Measurements from ENCODE around the gene PILRA.
"Not testable (repeated sequence)": the region's sequence is repeated elsewhere in the genome, so short reads cannot be mapped to it uniquely, and the experiment has no call there.

The PILRA gene

DNA sequence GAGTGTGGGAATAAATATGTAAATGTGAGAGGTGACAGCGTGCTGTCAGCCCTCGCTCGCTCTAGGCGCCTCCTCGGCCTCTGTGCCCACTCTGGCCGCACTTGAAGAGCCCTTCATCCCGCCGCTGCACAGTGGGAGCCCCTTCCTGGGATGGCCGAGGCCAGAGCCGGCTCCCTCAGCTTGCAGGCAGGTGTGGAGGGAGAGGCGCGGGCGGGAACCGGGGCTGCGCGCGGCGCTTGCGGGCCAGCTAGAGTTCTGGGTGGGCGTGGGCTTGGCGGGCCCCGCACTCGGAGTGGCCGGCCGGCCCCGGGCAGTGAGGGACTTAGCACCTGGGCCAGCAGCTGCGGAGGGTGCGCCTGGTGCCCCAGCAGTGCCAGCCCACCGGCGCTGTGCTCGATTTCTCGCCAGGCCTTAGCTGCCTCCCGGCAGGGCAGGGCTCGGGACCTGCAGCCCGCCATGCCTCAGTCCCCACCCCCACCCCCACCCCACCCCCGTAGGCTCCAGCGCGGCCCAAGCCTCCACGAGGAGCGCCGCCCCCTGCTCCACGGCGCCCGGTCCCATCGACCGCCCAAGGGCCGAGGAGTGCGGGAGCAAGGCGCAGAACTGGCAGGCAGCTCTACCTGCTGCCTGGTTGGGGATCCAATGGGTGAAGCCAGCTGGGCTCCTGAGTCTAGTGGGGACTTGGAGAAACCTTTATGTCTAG, 8.4 kb downstream of the PILRA start:
- not testable (repeated sequence) for DNase-seq

DNA sequence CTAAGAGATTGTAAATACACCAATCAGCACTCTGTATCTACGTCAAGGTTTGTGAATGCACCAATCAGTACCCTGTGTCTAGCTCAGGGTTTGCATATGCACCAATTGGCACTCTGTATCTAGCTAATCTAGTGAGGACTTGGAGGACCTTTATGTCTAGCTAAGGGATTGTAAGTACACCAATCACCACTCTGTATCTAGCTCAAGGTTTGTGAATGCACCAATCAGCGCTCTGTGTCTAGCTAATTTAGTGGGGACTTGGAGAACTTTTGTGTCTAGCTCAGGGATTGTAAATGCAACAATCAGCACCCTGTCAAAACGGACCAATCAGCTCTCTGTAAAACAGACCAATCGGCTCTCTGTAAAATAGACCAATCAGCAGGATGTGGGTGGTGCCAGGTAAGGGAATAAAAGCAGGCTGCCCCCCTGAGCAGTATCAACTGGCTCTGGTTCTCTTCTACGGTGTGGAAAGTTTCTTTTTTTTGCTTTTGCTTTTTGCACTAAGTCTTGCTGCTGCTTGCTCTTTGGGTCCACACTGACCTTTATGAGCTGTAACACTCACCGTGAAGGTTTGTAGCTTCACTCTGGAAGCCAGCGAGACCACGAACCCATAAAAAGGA, 9.1 kb downstream of the PILRA start:
- not testable (repeated sequence) for DNase-seq

DNA sequence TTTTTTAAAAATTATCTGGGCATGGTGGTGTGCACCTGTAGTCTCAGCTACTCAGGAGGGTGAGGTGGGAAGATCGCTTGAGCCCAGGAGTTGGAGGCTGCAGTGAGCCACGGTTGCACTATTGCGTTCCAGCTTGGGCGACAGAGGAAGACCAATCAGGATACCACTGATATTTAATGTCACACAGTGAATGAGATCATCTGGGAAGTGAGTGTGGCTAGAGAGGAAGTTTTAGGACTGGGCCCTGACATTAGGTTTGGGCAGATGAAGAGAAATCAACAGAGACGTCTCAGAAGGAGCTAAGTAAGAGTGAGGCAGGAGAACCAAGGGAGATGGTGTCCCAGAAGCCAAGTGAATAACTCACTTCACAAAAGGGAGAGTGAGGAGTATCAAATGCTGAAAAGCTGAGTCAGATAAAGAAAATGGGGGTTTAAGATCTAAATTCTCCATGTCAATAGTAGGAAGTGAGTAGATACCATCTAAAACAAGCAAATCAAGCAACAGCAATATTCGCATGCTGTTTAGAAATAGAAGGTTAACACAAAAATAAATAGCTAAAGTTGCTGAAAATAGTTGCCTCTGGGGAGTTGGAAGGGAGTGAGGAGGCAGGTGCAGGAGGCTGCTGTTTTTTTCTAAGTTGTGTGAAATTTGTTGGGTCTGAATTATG, 11.5 kb downstream of the PILRA start:
- DNase-seq, result no peak

DNA sequence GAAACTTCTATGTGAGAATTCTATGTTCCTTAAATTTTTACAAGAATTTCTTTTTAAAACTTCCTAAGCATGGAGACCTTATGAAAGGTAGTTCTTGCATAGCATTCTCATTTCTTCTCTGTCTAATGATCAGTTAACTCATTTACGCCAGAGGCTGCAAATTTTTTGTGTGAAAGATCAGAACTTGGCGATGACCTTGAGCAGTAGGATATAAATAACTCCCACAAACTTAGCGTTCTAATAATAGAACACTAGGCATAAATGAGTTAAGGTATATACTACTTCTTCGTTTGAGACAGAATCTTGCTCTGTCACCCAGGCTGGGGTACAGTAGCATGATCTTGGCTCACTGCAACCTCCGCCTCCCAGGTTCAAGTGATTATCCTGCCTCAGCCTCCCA, 13.7 kb downstream of the PILRA start:
- DNase-seq, result no peak

DNA sequence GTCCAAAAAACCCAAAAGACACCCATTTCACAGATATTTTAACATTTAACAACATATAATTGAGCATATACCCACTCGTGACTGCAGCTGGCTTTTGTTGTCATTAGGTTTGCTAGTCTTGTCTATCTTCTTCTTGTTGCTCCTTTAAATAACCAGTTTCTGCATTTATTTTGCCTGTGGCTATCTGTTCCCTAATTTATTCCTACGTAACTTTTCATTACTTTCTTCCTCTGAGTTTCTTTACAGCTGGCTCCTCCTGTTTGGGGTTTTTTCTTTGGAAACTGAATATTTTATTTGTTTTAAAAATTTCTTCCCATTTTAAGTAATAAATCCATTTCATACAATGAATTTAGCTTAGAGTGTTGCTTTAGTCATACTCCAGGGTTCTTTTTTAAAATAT, 14.4 kb downstream of the PILRA start:
- DNase-seq, result no peak

DNA sequence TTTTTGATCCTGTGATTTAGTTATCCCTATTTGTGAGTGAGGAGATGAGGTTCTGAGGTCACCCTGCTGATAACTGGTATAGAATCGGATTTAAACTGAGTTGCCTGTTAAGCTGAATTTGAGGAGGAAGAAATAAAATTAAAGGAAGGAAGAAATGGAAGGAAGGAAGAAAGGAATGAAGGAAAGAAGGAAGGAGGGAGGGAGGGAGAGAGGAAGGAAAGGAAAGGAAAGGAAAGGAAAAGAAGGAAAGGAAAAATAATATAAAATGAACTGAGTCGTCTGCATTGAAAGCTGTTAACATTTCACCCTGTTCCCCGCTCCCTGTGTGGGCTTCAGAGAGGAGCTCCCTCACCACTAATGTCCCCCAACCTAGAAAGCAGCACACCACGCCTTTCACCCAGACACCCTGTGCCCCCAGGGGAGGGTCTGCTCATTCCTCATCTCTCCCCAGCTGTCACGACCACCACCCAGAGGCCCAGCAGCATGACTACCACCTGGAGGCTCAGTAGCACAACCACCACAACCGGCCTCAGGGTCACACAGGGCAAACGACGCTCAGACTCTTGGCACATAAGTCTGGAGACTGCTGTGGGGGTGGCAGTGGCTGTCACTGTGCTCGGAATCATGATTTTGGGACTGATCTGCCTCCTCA, 16.3 kb downstream of the PILRA start:
- DNase-seq, result no peak

DNA sequence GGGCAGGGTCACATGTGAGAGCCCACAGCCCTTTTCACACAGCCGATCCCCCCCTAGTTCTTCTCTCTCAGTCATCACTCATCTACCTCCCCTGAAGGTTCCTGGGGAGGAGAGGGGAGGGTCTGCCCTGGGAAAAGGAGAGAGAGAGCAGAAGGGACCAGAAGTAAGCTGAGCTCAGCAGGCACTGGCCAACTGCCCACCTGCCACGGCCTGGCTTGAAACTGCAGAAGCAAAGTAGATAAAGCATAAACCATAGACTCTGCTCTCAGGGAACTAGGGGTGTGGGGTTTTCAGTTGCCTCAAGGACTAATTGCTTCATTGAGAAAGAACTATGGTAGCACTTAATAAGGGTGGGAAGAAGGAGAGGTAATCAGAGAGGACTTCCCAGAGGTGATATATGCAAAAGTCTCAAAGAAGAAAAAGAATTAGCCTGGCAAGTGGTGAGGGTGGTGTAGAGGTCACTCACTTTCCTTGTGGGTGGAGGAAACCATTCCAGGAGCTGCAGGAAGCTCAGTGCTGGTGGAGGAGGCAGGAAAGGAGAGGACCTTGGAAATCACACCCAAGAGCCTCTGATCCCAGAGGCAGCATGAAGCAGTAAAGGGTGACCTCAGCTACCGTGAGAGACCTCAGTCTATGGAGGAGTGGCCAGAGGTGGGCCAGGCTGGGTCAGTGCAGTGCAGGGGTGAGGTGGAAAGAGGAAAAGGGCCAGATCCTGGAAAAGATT, 17.2 kb downstream of the PILRA start:
- DNase-seq, result no peak

DNA sequence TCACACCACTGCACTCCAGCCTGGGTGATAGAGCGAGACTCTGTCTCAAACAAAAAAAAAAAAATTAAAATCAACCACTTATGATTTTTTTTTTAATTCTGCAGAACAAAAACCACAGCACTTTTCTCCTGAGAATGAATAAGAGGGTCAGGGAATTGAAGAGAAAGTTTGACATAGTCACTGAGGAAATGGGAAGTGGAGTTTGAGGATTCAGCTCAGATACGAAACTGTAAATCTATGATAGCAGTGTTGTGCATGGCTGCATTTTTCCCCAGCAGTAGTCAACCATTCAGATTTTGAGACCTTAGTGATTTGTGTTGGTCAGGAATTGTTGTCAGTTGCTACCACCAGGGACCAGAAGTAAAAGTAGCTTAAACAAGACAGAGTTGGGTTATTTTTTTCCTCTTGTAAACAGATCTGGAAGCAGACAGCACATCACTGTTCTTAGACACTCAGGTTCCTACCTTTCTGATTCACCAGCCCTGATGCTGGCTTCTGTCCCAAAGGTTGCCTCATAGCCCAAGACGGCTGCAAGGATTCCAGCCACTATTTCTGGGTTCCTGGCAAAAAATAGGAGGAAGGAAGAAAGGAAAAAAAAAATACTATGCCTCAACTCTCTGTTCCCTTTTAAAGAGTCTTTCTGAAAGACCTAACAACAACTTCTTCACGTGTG, 20.1 kb downstream of the PILRA start:
- DNase-seq, result no peak

DNA sequence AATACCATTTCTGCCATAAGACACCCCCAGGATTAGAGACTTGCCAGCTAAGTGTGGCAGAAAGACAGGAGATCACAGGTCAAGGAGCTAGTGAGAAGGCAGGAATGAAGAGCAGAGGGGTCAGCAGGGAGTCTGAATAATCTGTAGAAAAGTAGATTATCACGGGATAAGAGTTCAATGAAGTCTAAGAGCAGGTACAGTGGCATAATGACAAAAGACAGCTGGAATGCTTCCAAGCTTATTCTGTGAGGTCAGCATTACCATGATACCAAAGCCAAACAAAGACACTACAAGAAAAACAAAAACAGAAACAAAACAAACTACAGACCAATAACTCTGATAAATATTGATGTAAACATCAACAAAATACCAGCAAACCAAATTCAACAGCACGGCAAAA, 20.8 kb downstream of the PILRA start:
- no peak for DNase-seq

DNA sequence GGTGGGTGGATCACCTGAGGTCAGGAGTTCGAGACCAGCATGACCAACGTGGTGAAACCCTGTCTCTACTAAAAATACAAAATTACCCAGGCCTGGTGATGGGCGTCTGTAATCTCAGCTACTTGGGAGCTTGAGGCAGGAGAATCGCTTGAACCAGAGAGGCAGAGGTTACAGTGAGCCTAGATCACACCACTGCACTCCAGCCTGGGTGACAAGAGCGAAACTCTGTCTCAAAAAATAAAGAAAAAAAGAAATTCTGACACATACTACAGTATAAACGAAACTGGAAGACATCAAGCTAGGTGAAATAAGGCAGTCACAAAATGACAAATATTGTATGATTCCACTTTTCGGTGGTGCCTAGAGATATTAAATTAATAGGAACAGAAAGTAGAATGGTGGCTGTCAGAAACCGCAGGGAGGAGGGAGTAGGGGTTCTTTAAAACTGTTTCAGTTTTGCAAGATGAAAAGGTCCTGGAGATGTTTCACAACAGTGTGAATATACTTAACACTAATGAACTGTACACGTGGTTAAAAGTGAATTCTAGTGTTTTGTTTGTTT, 23.2 kb downstream of the PILRA start:
- no peak for DNase-seq

DNA sequence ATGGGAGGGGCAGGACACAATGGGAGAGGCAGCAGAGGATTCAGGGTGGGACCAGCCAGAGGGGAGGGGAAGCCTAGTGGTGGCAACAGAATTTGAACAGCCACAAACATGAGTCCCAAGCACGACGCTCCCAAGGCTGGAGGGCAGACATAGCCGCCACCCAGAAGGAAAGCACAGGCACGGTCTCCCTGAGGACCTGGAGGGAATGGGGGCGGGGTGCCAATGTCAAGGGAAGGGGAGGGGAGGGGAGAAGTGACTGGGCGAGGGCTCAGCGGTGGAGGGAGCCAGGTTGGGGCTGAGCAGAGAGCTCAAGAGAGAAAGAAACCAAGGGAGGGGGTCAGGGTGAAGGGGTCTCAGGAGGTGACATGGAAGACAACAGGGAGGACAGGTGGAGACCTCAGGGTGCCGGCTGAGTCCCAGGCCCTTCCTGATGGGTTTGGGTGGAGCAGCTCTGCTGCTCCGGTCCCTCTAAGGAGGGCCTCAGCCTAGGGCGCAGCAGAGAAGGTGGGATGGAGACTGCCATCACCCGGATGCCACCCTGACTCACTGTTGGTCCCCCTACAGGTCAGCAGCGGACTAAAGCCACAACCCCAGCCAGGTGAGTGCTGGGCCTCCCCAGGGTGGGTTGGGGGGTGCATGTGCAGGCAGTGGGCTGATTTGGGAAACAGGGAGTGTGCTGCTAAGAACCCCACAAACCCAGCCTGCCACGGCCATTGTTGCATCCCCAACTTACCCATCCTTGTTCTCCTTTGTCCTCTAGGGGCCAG, 24.2 kb downstream of the PILRA start:
- no peak for DNase-seq

DNA sequence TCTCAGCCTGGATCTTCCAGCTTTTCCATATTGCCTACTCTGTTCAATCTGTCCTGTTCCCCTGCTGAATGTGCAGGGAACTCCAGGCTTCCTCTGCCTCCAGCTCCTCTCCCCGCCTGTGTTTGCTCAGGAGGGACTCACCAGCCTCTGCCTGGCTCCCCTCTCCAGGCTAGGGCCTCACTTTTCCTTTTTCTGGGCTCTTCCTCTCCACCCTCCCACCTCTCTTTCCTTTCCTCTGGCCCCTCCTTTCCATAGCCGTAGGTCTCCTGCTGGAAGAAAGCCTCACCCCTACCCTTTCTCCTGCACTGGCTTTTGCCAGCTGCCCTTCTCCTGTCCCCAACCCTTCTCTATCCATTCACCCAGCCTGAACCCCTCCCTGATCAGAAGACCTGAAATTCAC, 25.0 kb downstream of the PILRA start:
- DNase-seq, result no peak

DNA sequence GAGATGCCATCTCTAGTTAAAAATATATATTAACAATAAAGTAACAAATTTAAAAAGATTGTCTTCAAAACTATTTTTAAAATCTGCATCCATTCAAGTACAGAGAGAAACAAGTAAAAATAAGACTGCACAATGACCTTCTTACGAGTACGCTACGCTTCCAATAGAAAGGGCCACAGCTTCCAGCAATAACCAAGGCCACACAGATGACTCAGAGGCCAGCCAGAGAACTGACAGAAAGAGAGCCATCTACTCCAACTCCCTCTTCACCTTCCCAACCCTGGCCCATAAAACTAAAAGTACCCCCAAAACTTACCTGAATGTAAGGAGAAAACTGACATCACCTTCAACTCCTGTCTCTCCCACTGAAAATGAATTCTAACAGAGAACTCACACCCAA, 26.8 kb downstream of the PILRA start:
- DNase-seq, result no peak

DNA sequence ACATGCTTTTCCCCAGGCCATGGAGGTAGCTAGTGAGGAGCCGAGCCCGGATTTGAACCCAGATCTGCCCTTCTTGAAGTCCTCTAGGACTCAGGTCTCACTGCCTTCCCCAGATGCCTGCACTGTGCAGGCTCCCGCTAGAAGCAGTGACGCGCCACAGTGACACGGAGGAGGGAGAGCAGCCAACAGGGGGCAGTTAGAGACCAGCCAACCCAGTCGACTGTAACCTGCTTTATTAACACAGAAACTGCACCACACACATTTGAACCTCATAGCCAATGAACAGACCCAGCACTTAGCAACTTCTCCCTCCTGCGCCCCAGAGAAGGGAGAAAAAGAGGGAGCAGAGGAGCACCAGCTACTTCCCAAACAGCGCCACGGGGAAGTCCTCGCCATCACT, 27.4 kb downstream of the PILRA start:
- no peak for DNase-seq

DNA sequence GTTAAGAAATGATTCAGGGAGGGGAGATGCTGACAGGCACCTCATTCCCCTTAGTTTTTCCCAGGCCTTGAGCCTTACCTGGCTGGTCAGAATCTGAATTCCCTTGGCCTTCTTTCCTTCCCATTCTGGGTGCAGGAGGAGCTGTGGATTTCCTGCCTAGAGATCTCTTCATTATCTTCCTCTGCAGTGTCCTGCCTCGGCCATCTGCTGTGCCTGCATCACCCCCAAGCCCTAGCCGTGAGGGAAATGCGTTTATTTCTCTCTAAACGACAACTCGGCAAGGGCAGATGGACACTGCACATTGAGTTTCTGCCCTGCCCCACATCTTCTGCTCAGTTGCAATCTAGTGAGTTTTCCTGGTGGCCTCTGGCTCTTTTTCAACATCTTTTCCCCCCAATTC, 28.5 kb downstream of the PILRA start:
- no peak for DNase-seq

DNA sequence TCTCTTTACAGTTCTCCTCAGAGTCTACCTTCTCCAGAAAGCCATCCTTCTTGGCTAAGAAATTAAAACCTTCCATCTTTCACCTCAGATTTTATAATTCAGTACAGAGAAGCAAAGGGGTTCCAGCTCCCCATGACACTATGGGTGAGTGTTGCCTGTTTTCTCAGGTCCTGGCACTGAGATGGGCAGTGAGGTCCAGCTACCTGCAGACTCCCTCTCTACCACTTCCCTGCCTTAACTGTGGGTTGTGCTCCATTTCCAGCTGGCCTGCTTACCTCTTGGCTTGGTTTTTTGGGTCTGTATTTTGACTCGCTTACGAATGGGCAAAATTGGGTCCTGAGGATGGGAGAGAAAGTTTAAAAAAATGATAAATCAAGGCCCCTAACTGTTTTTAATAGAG, 29.0 kb downstream of the PILRA start:
- DNase-seq, result no peak

DNA sequence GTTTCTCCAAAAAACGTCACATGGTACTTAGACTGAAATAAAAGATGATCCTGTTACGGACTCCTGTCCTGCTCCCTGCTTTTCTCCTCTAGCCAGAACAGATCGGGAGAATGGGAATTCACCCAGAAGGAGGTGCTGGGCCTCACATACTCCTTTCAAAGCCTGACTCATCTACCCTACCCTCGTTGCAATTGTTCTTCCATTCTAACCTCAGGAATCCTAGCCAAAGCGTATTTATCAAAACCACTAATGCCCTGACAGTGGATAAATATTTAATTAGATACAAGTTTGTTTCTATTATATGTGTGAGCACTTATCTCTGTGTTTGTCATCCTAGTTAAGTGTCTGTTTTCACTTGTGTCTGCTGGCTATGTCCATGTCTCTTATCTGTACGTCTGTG, 33.5 kb downstream of the PILRA start:
- no peak for DNase-seq

DNA sequence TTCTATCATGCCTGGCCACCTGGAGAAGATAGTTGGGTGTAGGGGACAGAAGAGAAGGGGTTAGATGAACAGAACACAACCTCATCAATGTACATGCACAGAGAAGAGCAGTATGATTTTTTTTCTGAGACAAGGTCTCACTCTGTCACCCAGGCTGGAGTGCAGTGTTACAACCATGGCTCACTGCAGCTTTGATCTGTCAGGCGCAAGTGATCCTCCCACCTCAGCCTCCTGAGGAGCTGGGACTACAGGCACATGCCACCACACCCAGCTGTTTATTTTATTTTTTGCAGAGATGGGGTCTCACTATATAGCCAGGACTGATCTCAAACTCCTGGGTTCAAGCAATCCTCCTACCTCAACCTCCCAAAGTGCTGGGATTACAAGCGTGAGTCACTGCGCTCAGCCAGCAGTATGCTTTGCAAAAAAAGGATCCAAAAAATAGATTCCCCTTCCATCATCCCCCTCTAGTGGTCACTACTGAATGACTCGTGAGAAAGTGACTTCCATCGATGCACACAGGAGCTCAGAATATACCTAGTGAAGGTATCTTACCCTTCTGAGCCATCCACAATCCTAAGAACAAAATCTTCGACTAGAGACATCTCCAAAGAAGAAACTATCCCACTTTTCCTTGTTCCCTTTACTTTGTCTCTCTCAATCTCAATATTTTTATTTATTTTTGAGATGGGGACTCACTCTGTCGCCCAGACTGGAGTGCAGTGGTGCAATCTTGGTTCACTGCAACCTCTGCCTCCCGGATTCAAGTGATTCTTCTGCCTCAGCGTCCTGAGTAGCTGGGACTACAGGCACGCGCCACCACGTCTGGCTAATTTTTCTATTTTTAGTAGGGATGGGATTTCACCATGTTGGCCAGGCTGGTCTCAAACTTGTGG, 34.2 kb downstream of the PILRA start:
- DNase-seq, result peak; percentile 48

DNA sequence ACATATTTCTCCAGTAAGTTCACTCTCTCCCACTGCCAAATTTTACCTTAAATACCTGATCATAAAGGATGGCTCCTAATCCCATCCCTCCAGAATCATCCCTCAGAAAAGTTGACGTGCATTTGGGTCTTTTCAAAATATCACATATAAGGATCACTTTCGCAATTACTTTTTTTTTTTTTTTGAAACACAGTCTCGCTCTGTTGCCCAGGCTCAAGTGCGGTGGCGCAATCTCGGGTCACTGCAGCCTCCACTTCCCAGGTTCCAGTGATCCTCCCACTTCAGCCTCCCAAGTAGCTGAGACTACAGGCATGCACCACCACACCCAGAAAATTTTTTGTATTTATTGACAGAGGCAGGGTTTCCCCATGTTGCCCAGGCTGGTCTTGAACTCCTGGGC, 37.8 kb downstream of the PILRA start:
- DNase-seq, result no peak

DNA sequence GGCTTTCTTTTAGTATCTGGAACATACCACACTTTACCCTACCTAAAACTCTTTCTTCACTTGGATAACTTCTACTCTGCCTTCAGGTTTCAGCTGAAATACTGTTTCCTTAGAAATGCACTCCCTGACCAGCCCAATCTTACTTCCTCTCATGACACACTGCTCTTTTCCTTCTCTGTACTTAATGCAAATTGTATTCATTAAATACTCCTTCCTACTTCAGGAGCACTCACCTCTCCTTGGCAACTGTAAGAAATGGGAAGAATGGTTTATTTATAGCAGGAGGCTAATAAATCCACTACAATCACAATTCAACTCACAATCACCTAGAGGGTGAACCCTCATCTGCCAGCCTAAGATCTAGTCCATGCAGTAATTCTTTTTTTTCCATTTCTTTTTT, 40.1 kb downstream of the PILRA start:
- DNase-seq, result no peak

DNA sequence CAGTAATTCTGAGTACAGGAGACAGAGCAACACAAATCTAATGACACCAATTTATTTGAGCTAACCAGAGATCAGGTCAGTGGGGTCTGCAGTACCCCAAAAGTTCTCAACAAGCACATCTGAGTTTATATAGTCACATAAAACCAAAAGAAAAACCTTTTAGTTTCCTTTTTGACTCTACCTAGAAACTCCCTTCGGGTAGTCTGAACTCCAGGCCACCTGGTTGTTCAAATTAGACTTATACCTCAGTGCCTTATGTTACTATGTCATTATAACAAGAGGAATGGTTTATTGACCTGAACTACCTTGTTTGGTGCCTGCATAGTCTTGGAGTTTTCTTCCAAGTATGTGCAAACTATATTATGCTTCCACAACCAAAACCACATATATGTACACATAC, 40.6 kb downstream of the PILRA start:
- no peak for DNase-seq
